OCI-LY7 (cell line): Measurements from ENCODE around the gene NAV2. TPM values are rescaled to one million over a fixed set of nuclear protein-coding genes. Genes with fewer than 3 reads are reported as not detected.

Experiments
- BruUV-seq: library from RNA; stranded (reverse); fragments of 400-500 nt; replicated peaks from 2 replicates; lab custom pipeline; 2021; lab: Mats Ljungman, UMichigan
- CTCF ChIA-PET: fragments of 300-600 bp; sonication (Branson Sonifier 250); formaldehyde crosslinking; loops from one replicate; lab custom pipeline; 2022; ENCODE audit warnings: antibody characterized with exemption; ENCODE audit not compliant: unreplicated experiment; lab: Charles Lee
- POLR2A ChIA-PET: fragments of 300-600 bp; sonication (Branson Sonifier 250); formaldehyde crosslinking; loops from one replicate; lab custom pipeline; 2022; ENCODE audit warnings: antibody characterized with exemption; lab: Charles Lee
- DNase-seq: peaks from one replicate; pipeline ENCODE4 v3.0.0-alpha.2; 2015; ENCODE audit warnings: low spot score
- H2AFZ ChIP-seq: fragments of 200-600 bp; sonication (generic), shearing (Covaris generic); 2 replicates; pipeline ENCODE4 v1.6.1; 2014; ENCODE audit warnings: mild to moderate bottlenecking, antibody characterized with exemption, low read length, moderate library complexity
- H3K27ac ChIP-seq: fragments of 200-600 bp; sonication (generic); 2 replicates; pipeline ENCODE4 v1.5.1; 2014; ENCODE audit warnings: mixed run types, low read depth, mild to moderate bottlenecking, moderate library complexity, low read length, inconsistent platforms; ENCODE audit not compliant: poor library complexity, severe bottlenecking
- H3K36me3 ChIP-seq: fragments of 200-600 bp; sonication (generic); 2 replicates; pipeline ENCODE4 v1.6.1; 2014; ENCODE audit warnings: mild to moderate bottlenecking, antibody characterized with exemption, low read length, moderate library complexity, mixed read lengths; ENCODE audit not compliant: insufficient read depth
- H3K4me1 ChIP-seq: fragments of 200-600 bp; sonication (generic); 2 replicates; pipeline ENCODE4 v1.5.1; 2014; ENCODE audit warnings: mild to moderate bottlenecking, low read length; ENCODE audit not compliant: insufficient read depth, poor library complexity, severe bottlenecking
- H3K4me2 ChIP-seq: fragments of 200-600 bp; sonication (generic); 2 replicates; pipeline ENCODE4 v1.6.1; 2014; ENCODE audit warnings: mild to moderate bottlenecking, low read length
- H3K4me3 ChIP-seq: fragments of 200-600 bp; sonication (generic); 2 replicates; pipeline ENCODE4 v1.5.1; 2014; ENCODE audit warnings: mild to moderate bottlenecking, low read depth, low read length; ENCODE audit not compliant: poor library complexity, severe bottlenecking
- H3K79me2 ChIP-seq: fragments of 200-600 bp; sonication (generic); 2 replicates; pipeline ENCODE4 v1.6.1; 2016; ENCODE audit warnings: low read depth, mild to moderate bottlenecking, low read length, moderate library complexity, mixed read lengths; ENCODE audit not compliant: insufficient read depth
- H3K9me2 ChIP-seq: fragments of 200-600 bp; sonication (generic); 2 replicates; pipeline ENCODE4 v1.6.1; 2016; ENCODE audit warnings: mild to moderate bottlenecking, low read length, mixed read lengths; ENCODE audit not compliant: insufficient read depth
- H3K9me3 ChIP-seq: fragments of 200-600 bp; sonication (generic); 2 replicates; pipeline ENCODE4 v1.6.1; 2014; ENCODE audit warnings: mild to moderate bottlenecking, mixed run types, low read length, mixed read lengths
- H4K20me1 ChIP-seq: fragments of 200-600 bp; sonication (generic); 2 replicates; pipeline ENCODE4 v1.6.1; 2014; ENCODE audit warnings: mild to moderate bottlenecking, antibody characterized with exemption, low read length, moderate library complexity, mixed read lengths; ENCODE audit not compliant: insufficient read depth
- EZH2phosphoT487 ChIP-seq: fragments of 200-600 bp; sonication (generic); IDR thresholded peaks from 2 replicates; pipeline ENCODE4 v1.6.1; 2018; ENCODE audit warnings: low read depth, borderline replicate concordance, mild to moderate bottlenecking, mixed run types, antibody characterized with exemption, low read length, moderate library complexity, mixed read lengths
- intact Hi-C: fragments of 100-400 bp; cut with micrococcal nuclease; formaldehyde crosslinking; loops from one replicate; pipeline ENCODE4 v1.10.0; 2022; ENCODE audit not compliant: unreplicated experiment
- total RNA-seq, 2 experiments: library from RNA; depleted of rRNA in 1 of 2; stranded (reverse); fragments of >200 nt in 1 of 2; shearing (Covaris generic) in 1 of 2; gene quantifications; 2 replicates each; pipeline ENCODE4 v1.2.3, GENCODE V29; 2014 to 2022
- TF ChIP-seq, protein P1 (sequence below): fragments of 200-600 bp; sonication (generic); conservative IDR thresholded peaks from 2 replicates; pipeline ENCODE4 v1.5.1; 2014; ENCODE audit warnings: mild to moderate bottlenecking, antibody characterized with exemption, low read length, moderate library complexity, mixed read lengths

Gene NAV2
- total RNA-seq, 2 experiments from 2014 or later, result 0.06 to 0.68 TPM

DNA sequence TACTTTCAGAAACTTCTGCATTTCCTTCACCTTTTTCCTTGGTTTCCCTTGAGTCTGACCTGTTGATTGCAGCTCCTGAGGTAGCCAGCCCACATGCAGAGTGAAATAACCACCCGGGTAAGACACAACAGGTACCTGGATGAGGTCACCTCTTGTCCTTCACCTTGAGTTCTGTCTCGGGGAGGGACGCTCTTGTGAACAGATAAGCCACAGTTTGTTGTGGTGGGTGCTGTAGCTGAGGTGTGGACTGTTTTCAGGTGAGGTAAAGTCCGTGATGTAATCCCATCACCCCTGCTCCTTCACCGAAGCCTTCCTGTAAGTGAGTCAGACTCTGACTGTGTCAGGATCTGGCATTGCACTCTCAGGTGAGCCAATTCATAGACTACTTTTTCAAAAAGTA, 183.1 kb downstream of the NAV2 start:
- no TSS peak for BruUV-seq
- intact Hi-C loops, result no loop called here
- H3K79me2 ChIP-seq, result no peaks in the 10 kb centered on the region
- H3K4me1 ChIP-seq, result no peaks in the 10 kb centered on the region
- H2AFZ ChIP-seq, result no peak overlapping the region
- no peak for DNase-seq
- no peaks in the 10 kb centered on the region for H3K9me3 ChIP-seq
- no peak overlapping the region for H3K4me3 ChIP-seq
- no peak overlapping the region for H3K4me2 ChIP-seq
- TF ChIP-seq, protein P1, sequence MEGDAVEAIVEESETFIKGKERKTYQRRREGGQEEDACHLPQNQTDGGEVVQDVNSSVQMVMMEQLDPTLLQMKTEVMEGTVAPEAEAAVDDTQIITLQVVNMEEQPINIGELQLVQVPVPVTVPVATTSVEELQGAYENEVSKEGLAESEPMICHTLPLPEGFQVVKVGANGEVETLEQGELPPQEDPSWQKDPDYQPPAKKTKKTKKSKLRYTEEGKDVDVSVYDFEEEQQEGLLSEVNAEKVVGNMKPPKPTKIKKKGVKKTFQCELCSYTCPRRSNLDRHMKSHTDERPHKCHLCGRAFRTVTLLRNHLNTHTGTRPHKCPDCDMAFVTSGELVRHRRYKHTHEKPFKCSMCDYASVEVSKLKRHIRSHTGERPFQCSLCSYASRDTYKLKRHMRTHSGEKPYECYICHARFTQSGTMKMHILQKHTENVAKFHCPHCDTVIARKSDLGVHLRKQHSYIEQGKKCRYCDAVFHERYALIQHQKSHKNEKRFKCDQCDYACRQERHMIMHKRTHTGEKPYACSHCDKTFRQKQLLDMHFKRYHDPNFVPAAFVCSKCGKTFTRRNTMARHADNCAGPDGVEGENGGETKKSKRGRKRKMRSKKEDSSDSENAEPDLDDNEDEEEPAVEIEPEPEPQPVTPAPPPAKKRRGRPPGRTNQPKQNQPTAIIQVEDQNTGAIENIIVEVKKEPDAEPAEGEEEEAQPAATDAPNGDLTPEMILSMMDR, result no peak
- TF ChIP-seq EZH2phosphoT487, result no peak
- no peaks in the 10 kb centered on the region for H3K36me3 ChIP-seq
- no peak overlapping the region for H3K27ac ChIP-seq
- no peaks in the 10 kb centered on the region for H4K20me1 ChIP-seq
- no peaks in the 10 kb centered on the region for H3K9me2 ChIP-seq
- CTCF ChIA-PET, result no interaction called here
- POLR2A ChIA-PET, result no interaction called here

DNA sequence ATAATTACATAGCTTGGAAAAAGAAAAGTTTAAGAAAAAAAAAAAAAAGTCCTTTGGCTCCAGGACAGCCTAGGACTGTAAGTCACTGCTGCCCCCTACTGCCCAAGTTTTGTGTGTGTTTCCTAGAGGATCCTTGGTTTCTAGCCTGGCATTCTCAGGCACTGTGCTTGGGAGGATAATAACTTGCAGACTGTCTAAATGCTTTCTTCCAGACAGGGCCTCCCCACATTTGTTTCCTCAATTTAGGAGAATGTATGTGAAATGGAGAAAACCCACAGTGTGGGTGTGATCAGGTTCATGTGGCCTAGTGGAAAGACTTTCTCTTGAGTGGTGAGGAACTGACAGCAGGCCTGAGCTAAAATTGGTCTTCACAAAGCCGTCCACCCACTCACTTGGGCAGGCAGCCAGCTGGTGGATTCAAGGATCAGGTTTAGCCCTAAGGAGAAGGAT, 191.0 kb downstream of the NAV2 start:
- no peaks in the 10 kb centered on the region for H3K4me1 ChIP-seq
- H3K4me3 ChIP-seq, result no peak overlapping the region
- no TSS peak for BruUV-seq
- TF ChIP-seq, protein P1, result peak; percentile 88
- TF ChIP-seq EZH2phosphoT487, result no peak
- H3K9me2 ChIP-seq, result no peaks in the 10 kb centered on the region
- H3K9me3 ChIP-seq, result no peaks in the 10 kb centered on the region
- H3K36me3 ChIP-seq, result no peaks in the 10 kb centered on the region
- DNase-seq, result peak; percentile 60
- no peak overlapping the region for H2AFZ ChIP-seq
- H3K79me2 ChIP-seq, result no peaks in the 10 kb centered on the region
- POLR2A ChIA-PET, result interaction anchor here (0.7 kb wide), 1 partner anchor 230 kb away, joined by 3 read pairs; no protein-coding TSS in a partner anchor
- no peak overlapping the region for H3K27ac ChIP-seq
- CTCF ChIA-PET, result no interaction called here
- no peak overlapping the region for H3K4me2 ChIP-seq
- intact Hi-C loops, result loop anchor here (1.0 kb wide), 1 partner anchor 339 kb away; no protein-coding TSS in a partner anchor
- H4K20me1 ChIP-seq, result no peaks in the 10 kb centered on the region

DNA sequence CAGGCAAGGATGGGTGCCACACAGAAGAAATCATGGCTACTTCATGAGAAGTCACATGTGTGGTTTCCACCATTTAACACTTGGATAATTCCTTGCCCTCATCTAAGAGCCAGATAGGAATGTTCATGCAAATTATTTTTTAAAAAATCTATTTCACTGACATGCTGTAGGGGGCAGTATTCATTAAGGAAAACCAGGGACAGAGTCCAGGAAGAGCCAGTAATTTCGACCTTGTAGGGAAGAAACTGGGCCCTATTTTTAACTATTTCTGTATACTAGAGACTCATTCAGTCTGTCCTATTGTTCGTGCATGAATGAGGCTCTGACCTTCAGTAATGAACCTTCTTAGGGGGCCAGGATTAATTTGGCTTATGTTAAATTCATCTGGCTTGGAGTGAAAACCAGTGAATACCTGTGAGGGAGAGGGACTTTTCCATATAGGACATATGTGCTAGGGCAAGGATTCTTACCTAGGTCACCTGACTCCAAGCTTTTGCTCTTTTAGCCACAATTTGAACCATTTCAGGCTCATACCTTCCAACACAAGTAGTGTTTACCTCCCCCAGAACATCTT, 192.7 kb downstream of the NAV2 start:
- DNase-seq, result peak; percentile 1
- Histone ChIP-seq H3K4me2 (no peak overlapping the region), H2AFZ (no peak overlapping the region), H3K79me2 (no peaks in the 10 kb centered on the region), H3K36me3 (no peaks in the 10 kb centered on the region), H4K20me1 (no peaks in the 10 kb centered on the region), H3K4me1 (no peaks in the 10 kb centered on the region), H3K9me3 (no peaks in the 10 kb centered on the region), H3K27ac (no peak overlapping the region), H3K9me2 (no peaks in the 10 kb centered on the region), H3K4me3 (no peak overlapping the region)
- TF ChIP-seq, protein P1, result peak; percentile 74
- no peak for TF ChIP-seq EZH2phosphoT487
- POLR2A ChIA-PET, result no interaction called here
- no TSS peak for BruUV-seq
- intact Hi-C loops, result no loop called here
- CTCF ChIA-PET, result no interaction called here
